NCI-H128 (cell line): ENCODE data around the gene HORMAD2.

Source experiments
- DNase-seq: peaks from one replicate; lab custom pipeline; 2025; ENCODE audit not compliant: unreplicated experiment; lab: John Stamatoyannopoulos, UW

Gene HORMAD2

DNA sequence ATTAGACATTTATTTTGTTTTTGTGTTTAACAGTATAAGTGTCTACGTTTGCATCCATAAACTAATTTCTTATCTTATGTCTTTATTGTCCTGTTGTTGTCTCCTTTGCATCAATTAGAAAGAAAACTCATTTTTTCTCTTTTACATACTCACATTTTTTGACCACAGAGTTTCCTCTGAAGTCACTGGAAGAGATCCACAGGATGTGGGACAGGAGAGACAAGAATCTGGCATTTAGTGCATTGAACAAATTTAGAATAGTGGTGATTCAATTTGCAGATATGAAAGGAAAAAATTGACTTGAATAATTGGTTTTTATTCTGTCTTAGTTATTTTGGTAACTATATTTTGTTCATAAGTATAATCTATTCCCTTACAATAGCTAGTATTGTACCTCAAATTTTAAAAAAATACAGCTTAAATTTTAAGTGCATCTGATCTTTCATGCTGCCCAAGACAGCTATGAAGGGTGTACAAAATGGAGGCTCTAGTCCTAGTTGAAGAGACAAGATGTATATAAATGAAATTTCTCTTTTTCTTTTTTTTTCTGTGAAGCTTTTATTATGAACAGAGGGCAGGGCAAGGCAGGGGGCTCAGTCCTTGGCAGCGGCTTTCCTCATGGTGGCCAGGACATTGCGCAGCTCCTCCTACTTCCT, 24.4 kb downstream of the HORMAD2 start:
- DNase-seq, result no peak

DNA sequence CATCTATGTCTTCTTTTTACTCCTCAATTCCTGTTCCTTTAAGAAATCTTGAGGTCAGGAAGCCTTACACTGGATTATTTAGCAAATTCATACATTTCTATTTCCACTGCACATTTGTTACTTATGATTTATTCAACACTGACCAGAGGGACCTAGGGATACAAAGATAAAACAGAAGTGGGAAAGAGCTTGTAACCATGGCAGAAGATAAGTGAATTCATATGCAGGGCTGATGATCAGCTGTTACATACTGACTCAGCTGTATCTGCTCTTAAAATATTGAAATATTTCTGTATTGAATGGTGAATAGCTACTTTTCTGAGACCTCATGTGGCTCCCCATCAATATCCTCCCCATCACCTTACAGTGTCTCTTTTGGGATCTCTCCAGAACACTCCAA, 25.2 kb downstream of the HORMAD2 start:
- DNase-seq, result no peak

DNA sequence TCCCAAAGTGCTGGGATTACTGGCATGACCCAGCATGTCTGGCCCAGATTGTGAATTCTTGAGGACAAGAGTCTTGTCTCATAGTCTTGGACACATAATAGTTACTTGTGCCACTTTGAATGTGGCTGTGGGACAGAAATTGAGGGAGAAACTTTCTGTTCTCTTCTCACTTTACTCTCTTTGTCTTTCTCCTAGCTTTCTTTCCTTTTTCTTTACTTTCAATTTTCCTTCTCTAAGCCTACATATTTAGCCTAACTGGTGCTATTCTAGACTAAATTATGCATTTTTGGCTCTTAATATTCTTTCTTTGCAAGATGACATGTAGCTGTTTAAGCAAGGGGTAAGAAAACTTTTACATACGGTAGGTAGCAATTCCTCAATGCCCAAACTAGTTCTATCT, 33.2 kb downstream of the HORMAD2 start:
- no peak for DNase-seq

DNA sequence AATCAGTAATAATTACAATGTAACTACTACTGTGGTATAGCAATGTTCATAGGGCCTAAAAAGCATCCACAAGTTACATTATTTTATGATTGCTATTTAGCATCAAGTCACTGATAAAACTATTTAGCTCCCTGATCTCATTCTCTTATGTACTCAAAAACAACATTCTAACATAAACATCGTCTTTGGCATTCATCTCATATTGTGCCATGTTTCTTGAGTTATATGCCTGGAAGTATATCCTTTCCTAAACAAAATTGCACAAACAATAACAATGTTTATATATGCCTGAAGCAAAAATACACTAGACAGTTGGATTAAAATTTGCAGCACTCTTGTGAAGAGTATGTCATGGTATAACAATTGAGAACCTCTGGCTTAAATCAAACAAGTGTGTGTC, 34.1 kb downstream of the HORMAD2 start:
- DNase-seq, result no peak

DNA sequence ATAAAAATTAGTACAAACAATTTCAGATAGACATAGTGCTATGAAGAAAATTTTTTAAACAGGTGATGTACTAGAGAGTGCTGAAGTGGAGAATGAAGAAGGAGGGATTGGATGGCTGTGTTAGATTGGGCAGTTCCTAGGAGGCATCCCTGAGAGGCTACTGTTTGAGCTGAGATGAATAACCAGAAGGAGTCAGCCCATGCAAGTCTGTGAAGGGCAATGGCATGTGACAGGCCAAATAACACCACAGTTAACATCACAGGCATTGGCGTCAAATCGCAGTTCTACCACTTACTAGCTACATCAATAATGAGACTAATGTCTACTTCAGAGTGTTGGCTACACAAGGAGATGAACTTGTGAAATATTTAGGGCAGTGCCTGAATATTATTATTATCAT, 35.4 kb downstream of the HORMAD2 start:
- DNase-seq, result no peak

DNA sequence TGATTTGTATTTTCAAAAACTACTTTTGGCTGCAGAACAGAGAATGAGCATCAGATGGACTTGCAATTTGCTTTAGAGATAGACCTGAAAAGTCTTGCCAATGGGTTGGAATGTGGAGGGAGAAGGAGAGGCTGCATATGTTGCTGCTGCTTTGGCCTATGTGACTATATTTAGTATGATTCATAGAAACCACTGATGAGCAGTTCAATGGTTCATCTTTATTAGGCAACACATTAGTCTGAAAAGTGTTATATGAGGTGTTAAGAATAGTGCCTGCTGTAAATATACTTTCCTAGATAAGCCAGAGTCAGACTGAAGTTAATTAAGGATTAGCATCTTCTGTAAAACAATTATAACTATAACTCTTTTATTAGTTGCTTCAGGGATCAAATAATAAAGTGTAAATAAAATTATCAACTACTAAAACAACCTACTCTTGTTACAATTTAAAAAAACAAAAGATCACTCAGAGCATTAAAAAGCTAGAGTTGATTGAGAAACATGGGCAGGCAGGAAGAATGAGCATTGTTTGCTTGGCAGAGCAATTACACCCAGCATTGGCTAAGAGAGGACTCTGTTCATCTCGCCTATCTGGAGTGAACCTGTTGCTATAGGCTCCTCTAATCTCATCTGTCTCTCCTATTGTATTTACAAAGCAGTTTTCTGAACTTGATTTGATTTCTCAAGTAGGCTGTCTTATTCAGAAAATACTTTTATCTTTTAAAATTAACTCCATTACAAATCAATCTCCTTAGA, 36.3 kb downstream of the HORMAD2 start:
- DNase-seq, result no peak

DNA sequence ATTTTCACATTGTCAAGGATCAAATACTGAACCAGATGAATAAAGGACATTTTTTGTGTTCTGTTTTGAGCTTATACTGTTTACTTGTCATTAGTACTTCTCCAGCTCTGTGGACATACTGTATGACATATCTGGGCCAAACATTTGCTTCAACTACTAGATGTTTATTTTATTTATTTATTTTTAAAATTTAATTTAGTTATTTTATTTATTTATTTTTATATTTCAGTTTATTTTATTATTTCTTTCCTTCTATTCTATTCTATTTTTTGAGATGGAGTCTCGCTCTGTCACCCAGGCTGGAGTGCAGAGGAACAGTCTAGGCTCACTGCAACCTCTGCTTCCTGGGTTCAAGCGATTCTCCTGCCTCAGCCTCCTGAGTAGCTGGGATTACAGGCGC, 37.0 kb downstream of the HORMAD2 start:
- no peak for DNase-seq

DNA sequence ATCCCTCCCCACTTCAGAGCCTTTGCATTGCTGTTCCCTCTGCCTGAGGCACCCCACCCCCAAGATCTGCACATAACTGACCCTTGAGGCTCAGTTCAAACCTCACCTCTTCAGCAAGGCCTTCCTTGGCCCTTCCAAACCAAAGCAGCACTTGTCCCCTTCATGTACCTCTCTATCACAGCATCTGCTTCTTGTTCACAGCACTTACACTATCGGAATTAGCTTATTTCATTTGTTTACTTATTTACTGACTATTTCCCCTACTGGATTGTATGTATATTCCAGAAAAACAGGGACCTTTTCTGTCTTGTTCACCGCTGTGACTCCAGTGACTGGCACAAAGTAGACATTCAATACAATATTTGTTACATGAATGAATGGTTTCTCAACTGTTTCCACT, 38.0 kb downstream of the HORMAD2 start:
- DNase-seq, result no peak

DNA sequence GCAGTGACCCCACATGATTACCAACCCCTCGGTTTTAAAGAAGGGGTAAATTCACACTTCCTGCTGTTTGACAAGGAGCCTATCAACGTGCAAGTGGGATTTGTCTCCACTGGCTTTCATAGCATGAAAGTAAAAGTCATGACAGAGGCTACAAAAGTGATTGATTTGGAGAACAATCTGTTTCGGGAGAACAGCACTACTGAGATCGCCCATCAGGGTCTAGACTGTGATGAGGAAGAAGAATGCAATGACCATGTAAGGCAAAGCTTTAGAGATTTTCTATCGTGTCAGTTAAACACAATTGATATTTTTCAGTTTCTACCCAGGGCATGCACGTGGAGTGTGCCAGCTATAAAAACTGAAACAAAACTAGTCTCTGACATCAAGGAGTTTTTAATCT, 41.7 kb downstream of the HORMAD2 start:
- no peak for DNase-seq

DNA sequence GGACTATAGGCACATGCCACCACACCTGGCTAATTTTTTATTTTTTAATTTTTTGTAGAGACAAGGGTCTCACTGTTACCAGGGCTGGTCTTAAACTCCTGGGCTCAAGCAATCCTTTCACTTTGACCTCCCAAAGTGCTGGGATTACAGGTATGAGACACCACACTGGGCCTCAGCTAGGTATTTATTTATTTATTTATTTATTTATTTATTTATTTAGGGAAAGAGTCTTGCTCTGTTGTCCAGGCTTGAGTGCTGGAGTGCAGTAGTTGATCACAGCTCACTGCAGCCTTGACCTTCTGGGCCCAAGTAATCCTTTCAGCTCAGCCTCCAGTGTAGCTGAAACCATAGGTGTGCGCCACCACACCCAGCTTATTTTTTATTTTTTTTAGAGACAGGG, 43.2 kb downstream of the HORMAD2 start:
- DNase-seq, result no peak

DNA sequence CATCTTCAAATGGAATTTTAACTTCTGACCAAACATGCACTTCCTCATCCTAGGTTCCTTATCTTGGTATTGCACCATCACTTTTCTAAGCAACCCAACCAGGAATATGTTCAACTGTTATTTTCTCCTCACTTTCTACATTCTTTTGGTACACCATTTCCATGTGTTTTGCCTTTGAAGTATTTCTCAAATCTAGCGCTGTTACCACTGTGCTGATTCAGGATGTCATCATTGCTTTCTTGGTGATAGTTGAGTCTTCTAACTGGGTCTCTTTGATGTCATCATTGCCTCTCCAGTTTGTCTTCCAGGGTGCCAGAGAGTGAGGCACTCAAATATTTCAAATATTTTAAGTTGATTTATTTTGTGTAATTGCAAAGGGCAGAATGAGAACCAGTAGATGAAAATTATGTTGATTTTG, 47.5 kb downstream of the HORMAD2 start:
- no peak for DNase-seq

DNA sequence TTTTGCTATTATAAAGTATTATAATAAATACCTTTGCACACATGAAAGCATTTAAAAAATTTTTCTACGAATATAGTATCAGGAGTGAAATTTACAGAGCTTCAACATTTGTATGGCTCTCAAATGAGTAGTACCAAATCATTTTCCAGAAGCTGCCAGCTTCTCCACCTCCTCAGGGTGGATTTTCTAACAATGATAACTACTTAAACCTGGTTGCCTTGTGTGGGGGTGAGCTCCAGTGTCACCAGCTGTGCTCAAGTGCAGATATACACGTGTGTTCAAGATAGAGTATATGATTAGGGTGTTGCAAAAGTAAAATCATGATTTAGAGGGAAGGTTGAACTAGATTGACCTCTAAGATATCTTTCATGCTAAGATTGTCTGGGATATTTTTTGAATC, 48.2 kb downstream of the HORMAD2 start:
- DNase-seq, result no peak

DNA sequence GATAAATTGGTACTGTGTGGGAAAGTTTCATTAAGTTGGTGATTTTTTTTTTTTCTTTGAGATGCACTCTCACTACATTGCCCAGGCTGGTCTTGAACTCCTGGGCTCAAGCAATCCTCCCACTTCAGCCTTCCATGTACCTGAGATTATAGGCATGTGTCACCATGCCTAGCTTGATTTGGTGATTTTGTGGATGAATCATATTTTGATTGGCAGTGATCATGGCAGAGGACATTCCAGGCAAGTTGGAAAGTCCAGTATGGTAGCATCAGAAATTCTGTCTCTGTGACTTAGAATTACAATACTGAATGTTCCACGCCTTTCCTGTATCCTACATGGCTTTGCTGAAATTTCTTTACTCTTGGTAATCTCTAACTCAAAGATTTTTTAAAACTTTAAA, 49.4 kb downstream of the HORMAD2 start:
- no peak for DNase-seq

DNA sequence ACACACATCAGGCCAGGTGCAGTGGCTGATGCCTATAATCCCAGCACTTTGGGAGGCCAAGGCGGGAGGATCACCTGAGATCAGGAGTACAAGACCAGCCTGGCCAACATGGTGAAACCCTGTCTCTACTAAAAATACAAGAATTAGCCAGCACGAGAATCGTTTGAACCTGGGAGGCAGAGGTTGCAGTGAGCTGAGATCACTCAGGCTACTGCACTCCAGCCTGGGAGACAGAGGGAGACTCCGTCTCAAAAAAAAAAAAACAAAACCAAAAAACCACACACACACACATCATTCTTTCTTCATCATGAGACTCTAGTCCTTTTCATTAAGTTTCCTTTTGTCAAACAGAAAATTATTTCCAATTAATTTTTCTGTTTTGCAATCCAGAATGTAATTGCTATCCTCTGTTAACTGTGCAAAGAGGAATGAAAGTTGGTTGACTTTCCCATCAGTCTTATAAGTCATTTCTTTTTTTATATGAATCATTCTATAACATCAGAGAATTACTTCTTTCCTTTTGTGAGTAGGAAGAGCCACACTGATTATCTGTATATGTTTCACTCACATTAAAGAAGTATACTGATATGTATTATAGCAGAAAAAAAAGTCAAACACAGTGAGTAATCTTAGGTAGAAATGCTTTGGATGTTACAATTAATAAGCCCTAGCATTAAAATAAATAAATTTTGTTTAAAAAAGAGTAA, 52.2 kb downstream of the HORMAD2 start:
- no peak for DNase-seq

DNA sequence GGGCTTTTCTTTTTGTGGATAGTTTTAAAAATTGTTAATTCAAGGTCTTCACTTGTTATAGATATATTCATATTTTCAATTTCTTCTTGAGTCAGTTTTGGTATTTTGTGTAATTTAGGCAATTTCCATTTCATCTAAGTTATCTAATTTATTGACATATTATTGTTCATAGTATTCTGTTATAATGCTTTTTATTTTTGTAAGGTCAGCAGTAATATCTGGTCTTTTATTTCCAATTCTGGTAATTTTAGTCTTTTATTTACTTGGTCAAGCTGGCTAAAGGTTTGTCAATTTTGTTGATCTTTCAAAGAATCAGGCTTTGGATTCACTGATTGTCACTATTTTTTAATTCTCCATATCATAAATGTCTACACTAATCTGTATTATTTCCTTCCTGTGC, 60.1 kb downstream of the HORMAD2 start:
- no peak for DNase-seq

DNA sequence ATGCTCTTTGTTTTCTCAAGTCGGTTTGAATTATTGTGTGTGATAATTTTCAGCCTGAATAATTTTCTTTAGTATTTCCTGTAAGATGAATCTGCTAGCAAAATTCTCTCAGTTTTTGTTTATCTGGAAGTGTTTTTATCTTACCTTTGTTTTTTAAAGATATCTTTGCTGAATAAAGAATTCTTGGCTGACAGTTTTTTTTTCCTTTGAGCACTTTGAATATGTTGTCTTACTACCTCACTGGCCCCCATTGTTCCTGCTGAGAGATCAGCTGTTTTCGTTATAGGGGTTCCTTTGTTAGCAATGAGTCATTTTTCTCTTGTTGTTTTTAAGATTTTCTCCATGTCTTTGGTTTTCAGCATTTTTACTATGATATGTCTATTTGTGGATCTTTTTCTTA, 63.0 kb downstream of the HORMAD2 start:
- DNase-seq, result no peak

DNA sequence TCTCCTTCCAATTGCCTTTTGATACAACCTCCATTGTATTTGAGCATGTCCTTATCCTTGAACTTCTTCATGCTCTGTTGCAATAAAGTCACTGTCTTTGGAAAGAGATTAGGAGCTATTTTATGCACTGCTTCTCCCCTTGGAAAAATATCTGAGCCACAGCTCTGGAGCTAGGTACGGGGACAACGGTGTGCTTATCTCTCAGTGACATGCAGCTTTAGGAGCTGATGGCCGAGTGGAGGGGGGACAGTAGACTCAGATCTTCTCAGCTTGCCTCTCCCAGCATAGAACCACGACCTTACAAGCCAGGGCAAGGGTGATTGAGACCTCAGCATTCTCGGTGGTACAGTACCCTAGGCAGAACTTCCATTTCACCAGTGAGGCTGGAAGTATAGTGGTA, 64.1 kb downstream of the HORMAD2 start:
- no peak for DNase-seq

DNA sequence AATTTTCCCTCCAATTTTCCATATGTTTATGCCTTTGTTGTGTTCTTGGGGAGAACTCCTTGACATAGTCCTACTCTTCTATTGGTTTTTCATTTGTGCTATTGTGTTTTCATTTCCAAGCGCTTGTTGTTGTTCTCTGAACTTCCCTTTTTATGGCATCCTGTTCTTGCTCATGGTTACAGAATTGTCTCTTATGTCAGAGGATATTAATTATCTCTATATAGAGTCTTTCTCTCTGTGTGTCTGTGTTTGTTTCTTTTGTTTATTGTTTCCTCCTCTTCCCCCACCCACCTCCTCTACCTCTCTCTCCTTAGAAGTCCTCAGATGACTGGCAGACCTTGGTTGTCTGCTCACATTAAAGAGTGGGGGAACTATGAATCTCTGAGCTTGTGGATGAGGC, 69.9 kb downstream of the HORMAD2 start:
- DNase-seq, result no peak

DNA sequence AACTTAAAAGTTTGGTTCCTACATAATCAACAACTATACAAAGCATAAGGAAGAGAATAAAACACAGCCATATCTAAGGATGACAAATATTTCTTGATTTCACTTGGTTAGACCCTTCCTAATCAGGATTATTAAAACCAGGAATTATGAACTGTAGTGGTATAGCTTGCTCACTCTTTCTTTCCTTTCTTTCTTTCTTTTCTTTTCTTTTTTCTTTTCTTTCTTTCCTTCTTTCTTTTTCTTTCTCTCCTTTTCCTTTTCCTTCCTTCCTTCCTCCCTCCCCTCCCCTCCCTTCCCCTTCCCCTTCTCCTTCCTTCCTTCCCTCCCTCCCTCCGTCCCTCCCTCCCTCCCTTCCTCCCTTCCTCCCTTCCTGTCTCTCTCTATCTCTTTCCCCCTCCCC, 78.0 kb downstream of the HORMAD2 start:
- no peak for DNase-seq

DNA sequence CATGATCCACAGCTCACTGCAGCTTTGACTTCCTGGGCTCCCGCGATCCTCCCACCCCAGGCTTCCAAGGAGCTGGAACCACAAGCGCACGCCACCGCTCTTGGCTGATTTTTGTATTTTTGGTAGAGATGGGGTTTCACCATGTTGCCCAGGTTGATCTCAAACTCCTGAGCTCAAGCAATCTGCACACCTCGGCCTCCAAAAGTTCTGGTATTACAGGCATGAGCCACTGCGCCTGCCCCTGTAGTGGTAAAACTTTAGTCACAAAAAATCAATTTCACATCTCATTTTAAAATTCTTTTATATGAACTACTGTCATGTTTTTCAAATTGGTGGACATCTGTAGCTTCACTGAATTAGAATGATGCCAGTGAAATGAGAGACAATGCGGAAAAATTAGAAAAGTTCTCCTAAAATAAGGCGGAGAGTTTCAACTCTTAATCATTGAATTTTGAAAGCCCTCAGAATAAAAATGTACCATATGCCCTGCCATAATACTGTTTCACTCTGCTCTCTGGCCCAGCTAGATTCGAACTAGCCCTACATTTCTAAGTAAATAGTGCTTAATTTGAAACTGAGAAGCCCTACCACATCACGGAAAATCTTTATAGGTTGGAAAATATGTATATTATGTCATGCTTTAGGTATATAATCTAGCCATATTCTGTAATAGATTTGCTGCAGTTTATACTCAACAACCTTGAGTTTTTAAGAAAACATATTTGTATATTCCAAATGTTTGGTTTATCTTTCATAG, 78.7 kb downstream of the HORMAD2 start:
- no peak for DNase-seq

DNA sequence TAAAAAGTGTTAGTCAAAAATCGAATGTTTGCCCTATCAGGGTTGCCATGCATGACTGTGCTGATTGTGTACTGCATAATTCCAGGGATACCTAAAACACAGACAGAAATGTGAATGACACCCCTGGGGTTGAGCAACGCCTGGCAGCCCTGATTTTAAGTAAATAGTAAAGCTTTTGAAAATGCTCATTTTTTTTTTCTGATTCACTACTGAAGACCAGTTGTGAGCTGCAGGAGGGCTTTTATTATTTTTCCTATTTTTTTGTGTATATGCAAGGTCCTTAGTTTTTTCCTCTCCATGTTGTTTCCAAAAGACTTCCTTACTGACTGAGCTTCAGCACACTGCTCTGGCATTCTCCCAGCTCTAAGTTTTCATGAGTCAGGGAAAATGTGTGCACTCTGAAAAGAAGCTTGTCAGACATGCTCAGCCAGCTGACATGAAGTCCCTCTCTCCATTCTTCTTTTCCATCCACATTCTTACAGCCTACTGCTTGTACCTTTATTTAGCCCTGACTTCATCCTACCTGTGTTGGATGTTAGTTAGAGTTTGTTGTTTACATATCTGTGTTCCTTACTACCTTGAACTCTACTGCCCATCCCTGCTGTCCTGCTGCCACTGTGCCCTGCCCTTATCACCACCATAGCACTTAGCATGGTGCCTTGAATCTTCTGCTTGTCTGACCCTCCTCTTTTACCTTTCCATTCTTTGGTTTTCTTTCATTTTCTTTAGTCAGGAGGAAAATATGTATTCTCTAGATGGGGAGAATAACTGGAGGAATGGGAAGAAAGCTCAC, 79.5 kb downstream of the HORMAD2 start:
- DNase-seq, result no peak
